WTC11 (cell line): ENCODE measurements around the gene PISD.

Source experiments
- CTCF ChIP-seq: fragments of 200-600 bp; IDR thresholded peaks from 2 replicates; pipeline ENCODE4 v1.8.0; 2022; ENCODE audit warnings: antibody characterized with exemption
- E2F5 ChIP-seq: sonication (generic); formaldehyde crosslinking; IDR thresholded peaks from 2 replicates; pipeline ENCODE4 v1.8.1; 2022; ENCODE audit warnings: mild to moderate bottlenecking, moderate library complexity, missing genetic modification reagents
- IRF1 ChIP-seq: sonication (generic); formaldehyde crosslinking; IDR thresholded peaks from 2 replicates; pipeline ENCODE4 v1.8.0; 2023; ENCODE audit warnings: missing genetic modification reagents
- MAX ChIP-seq: sonication (generic); formaldehyde crosslinking; IDR thresholded peaks from 2 replicates; pipeline ENCODE4 v1.8.0; 2022; ENCODE audit warnings: mild to moderate bottlenecking, missing genetic modification reagents
- NR2C2 ChIP-seq: sonication (generic); formaldehyde crosslinking; IDR thresholded peaks from 2 replicates; pipeline ENCODE4 v1.8.0; 2022; ENCODE audit warnings: mild to moderate bottlenecking, missing genetic modification reagents
- STAT6 ChIP-seq: sonication (generic); formaldehyde crosslinking; conservative IDR thresholded peaks from 2 replicates; pipeline ENCODE4 v1.8.1; 2023; ENCODE audit warnings: mild to moderate bottlenecking, low read depth, missing genetic modification reagents, moderate library complexity
- ZBTB21 ChIP-seq: sonication (generic); formaldehyde crosslinking; IDR thresholded peaks from 2 replicates; pipeline ENCODE4 v1.8.1; 2023; ENCODE audit warnings: mild to moderate bottlenecking, missing genetic modification reagents, borderline replicate concordance
- ZNF138 ChIP-seq: sonication (generic); formaldehyde crosslinking; conservative IDR thresholded peaks from 2 replicates; pipeline ENCODE4 v1.8.1; 2022; ENCODE audit warnings: mild to moderate bottlenecking, moderate library complexity, missing genetic modification reagents

- TF ChIP-seq NR2C2 (CRISPR knock-in tag), result no peak
- no peak for TF ChIP-seq CTCF
- TF ChIP-seq MAX (CRISPR knock-in tag), result no peak
- TF ChIP-seq STAT6, result no peak
- TF ChIP-seq IRF1, result no peak
- TF ChIP-seq ZBTB21, result no peak
- no peak for TF ChIP-seq E2F5
- TF ChIP-seq ZNF138, result no peak
Observed at GRCh38 chr22:31603081-31603525, 58.9 kb downstream of the PISD start.
